Peyer's patch (tissue), 4 donors: ENCODE data around the gene CDS2. TPM values are rescaled to one million over a fixed set of nuclear protein-coding genes. Genes with fewer than 3 reads are reported as not detected.
A peak's percentile ranks its signal among the peaks of the same experiment; 100 is the strongest.
"Not testable (repeated sequence)": the region's sequence is repeated elsewhere in the genome, so short reads cannot be mapped to it uniquely, and the experiment has no call there.

ENCODE experiments used
- DNase-seq, 3 donors: peaks; one replicate each; pipeline ENCODE4 v3.0.0-alpha.2; 2017 to 2019
- H3K27ac ChIP-seq, 4 donors: fragments of 200-600 bp; sonication (generic); one replicate each; pipeline ENCODE4 v1.5.1; 2016 to 2019
- H3K27me3 ChIP-seq, 2 donors: fragments of 200-600 bp; sonication (generic); one replicate each; pipeline ENCODE4 v1.5.1; 2019
- H3K36me3 ChIP-seq, 3 donors: fragments of 200-600 bp; sonication (generic); one replicate each; pipeline ENCODE4 v1.5.1; 2016 to 2019
- H3K4me1 ChIP-seq, 4 donors: fragments of 200-600 bp; sonication (generic); one replicate each; pipeline ENCODE4 v1.5.1; 2016 to 2019
- H3K4me3 ChIP-seq, 4 donors: fragments of 200-600 bp; sonication (generic); 1 replicate in 3 of 4; 2 replicates in 1 of 4; pipeline ENCODE4 v1.5.1; 2016 to 2019; ENCODE audit warnings: mild to moderate bottlenecking in 1 of 4
- H3K9me3 ChIP-seq, 4 donors: fragments of 200-600 bp; sonication (generic); one replicate each; pipeline ENCODE4 v1.5.1; 2016 to 2019; ENCODE audit warnings: mild to moderate bottlenecking in 1 of 4
- POLR2A ChIP-seq, 2 donors: fragments of 450-650 bp; IDR thresholded peaks; one replicate each; pipeline ENCODE4 v1.5.1; 2017; ENCODE audit warnings: antibody characterized with exemption in 2 of 2, mild to moderate bottlenecking in 2 of 2, moderate library complexity in 2 of 2
- total RNA-seq, 4 donors: library from RNA; depleted of rRNA; stranded (reverse); fragments of >200 nt; gene quantifications; one replicate each; pipeline ENCODE4 v1.1.0, GENCODE V29; 2016
- TF ChIP-seq, protein P1 (sequence below), 6 experiments: fragments of 450-650 bp in 4 of 6; fragments of 200-600 bp in 2 of 6; sonication (generic) in 1 of 6; IDR thresholded peaks; one replicate each; pipeline ENCODE4 v1.5.1; 2017 to 2019; ENCODE audit warnings: antibody characterized with exemption in 6 of 6, mild to moderate bottlenecking in 3 of 6, moderate library complexity in 1 of 6

The CDS2 gene
- total RNA-seq, 4 donors from 2014 or later = 18.2 to 24.6 (median 22.2) TPM

DNA sequence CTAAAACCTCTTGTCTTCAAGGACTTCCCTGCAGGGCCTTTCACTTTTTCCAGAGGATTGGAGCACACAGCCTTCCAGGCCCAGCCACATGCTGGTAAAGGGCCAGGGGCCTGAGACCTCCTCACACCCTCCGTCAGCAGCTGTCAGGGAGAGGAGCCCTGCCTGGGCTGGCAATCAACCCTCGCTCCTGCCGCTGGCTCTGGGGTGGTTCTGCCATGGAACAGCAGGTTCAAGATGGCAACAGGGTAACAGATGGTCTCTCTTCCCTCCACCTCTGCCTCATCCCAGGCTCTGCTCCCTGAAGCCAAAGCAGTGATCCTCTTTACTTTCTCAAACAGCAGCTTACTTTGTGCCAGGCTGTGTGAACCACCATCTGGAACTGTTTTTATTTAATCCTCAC is 30.9 kb upstream of the CDS2 start:
- DNase-seq = no peak
- H3K9me3 ChIP-seq = no peaks in the 10 kb centered on the region
- H3K27me3 ChIP-seq = no peaks in the 10 kb centered on the region
- TF ChIP-seq, protein P1, sequence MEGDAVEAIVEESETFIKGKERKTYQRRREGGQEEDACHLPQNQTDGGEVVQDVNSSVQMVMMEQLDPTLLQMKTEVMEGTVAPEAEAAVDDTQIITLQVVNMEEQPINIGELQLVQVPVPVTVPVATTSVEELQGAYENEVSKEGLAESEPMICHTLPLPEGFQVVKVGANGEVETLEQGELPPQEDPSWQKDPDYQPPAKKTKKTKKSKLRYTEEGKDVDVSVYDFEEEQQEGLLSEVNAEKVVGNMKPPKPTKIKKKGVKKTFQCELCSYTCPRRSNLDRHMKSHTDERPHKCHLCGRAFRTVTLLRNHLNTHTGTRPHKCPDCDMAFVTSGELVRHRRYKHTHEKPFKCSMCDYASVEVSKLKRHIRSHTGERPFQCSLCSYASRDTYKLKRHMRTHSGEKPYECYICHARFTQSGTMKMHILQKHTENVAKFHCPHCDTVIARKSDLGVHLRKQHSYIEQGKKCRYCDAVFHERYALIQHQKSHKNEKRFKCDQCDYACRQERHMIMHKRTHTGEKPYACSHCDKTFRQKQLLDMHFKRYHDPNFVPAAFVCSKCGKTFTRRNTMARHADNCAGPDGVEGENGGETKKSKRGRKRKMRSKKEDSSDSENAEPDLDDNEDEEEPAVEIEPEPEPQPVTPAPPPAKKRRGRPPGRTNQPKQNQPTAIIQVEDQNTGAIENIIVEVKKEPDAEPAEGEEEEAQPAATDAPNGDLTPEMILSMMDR (IDR thresholded peaks at IDR 0.05) = no peak
- TF ChIP-seq POLR2A (IDR thresholded peaks at IDR 0.05) = no peak
- H3K36me3 ChIP-seq = peaks cover 0 to 30% (median 0%) of the 10 kb centered on the region in 3 donors
- H3K27ac ChIP-seq = no peak overlapping the region
- H3K4me1 ChIP-seq = no peaks in the 10 kb centered on the region
- no peak overlapping the region for H3K4me3 ChIP-seq

DNA sequence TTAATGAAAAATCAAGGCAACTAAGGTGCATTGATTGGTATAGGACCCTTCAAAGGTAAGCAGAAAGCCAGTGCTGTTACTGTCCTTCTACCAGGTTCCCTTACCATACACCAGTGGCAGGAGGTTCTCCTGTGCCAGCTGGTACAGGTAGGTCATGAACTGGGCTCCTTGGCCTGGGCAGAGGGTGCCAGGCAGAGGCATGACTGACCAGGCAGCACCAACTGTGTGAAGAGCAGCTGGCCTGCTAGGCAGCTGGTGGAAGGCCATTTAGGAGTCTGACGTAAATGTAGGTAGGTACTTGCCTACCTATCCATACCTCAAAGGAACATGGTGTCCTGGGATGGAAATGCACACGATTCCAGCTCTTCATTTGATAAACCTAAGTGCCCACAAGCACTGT is 30.3 kb upstream of the CDS2 start:
- Histone ChIP-seq H3K9me3 (no peaks in the 10 kb centered on the region), H3K27ac (no peak overlapping the region), H3K36me3 (peaks cover 0 to 32% (median 0%) of the 10 kb centered on the region in 3 donors), H3K4me1 (no peaks in the 10 kb centered on the region), H3K4me3 (no peak overlapping the region), H3K27me3 (no peaks in the 10 kb centered on the region)
- DNase-seq = no peak
- TF ChIP-seq POLR2A (IDR thresholded peaks at IDR 0.05) = no peak
- TF ChIP-seq, protein P1 (IDR thresholded peaks at IDR 0.05) = no peak

DNA sequence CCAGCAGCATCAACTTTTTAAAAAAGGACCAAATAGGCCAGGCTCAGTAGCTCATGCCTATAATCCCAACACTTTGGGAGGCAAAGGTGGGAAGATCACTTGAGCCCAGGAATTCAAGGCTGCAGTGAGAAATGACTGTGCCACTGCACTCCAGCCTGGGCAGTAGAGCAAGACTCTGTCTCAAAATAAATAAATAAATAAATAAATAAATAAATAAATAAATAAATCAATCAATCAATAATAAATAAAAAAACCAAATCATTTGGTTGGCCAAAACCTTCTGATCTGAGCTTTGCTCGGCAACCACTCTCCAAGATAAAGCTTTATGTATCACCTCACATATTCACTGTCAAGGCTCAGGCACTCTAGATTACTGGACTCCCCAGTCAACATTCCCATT is 27.8 kb upstream of the CDS2 start:
- not testable (repeated sequence) for H3K4me1 ChIP-seq, H3K4me3 ChIP-seq, H3K27ac ChIP-seq, DNase-seq, H3K9me3 ChIP-seq, H3K27me3 ChIP-seq
- H3K36me3 ChIP-seq = peaks cover 0 to 50% (median 0%) of the 10 kb centered on the region in 3 donors

DNA sequence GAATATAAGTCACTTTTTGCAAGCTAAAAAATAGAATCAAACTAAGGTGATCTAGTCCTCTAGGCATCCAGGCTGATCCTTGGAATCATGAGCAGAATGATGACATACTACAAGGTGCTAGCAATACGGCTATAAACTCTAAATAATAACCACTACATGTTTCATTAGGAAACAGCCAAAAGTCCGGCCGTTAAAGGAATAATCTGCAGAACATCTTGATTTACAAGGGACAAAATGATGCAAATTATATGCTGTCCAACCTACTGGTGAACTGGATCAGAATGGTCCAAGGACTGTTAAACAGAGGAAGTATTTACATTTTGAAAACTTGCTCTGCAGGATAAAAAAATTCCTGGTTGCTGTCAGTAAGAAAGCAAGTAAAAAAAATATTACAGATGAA is 26.9 kb upstream of the CDS2 start:
- peaks cover 0 to 59% (median 0%) of the 10 kb centered on the region in 3 donors for H3K36me3 ChIP-seq
- DNase-seq, H3K27me3 ChIP-seq, H3K9me3 ChIP-seq, H3K4me1 ChIP-seq, H3K27ac ChIP-seq, H3K4me3 ChIP-seq: not testable (repeated sequence)

DNA sequence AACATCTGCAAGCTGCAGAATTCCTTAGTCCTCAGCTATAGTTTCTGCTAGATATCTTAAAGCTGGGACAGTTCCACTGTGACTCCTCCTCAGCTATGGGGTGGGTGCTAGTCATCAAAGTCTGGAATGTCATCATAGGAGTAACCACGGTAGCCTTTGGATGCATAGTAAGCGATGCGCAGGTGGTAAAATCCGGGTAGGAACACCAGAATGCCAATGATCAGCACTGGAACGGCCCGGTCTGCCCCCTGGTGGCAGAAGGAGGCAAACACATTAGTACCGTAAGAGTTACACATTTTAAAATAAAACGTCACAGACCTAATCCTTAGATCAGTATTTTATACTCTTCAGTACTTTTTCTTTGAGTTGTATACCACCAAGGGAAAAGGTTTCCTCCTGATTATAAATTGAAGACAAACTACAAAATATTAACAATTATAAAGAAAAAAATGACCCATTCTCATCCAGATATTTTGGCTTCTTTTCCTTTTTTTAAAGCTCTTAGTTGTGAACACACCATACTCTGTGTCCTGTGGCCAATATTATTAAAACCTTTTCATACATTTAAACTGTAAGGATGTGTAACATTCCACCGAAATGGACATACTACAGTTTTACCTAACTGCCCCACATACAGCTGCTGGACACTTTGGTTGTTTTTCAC is 26.0 kb upstream of the CDS2 start:
- Histone ChIP-seq H3K4me1 (no peaks in the 10 kb centered on the region), H3K36me3 (peaks cover 0 to 68% (median 0%) of the 10 kb centered on the region in 3 donors), H3K9me3 (no peaks in the 10 kb centered on the region), H3K4me3 (no peak overlapping the region), H3K27ac (no peak overlapping the region), H3K27me3 (no peaks in the 10 kb centered on the region)
- peak; percentile 77 to 92 (median 78) for DNase-seq
- no peak for TF ChIP-seq POLR2A (IDR thresholded peaks at IDR 0.05)
- TF ChIP-seq, protein P1 (IDR thresholded peaks at IDR 0.05) = peak; percentile 77 to 96 (median 84)

DNA sequence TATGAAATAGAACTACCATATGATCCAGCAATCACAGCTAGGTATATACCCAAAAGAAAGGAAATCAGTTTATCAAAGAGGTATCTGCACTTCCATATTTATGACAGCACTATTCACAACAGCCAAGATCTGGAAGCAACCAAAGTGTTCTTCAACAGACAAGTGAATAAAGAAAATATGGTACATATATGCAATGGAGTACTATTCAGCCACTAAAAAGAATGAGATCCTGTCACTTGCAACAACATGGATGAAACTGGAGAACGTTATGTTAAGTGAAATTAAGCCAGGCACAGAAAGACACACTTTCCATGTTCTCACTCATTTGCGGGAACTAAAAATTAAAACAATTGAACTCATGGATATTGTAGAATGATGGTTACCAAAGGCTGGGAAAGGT is 22.3 kb upstream of the CDS2 start:
- no peak for TF ChIP-seq POLR2A (IDR thresholded peaks at IDR 0.05)
- TF ChIP-seq, protein P1 (IDR thresholded peaks at IDR 0.05) = no peak
- no peaks in the 10 kb centered on the region for H3K9me3 ChIP-seq
- peaks cover 0 to 82% (median 0%) of the 10 kb centered on the region in 3 donors for H3K36me3 ChIP-seq

DNA sequence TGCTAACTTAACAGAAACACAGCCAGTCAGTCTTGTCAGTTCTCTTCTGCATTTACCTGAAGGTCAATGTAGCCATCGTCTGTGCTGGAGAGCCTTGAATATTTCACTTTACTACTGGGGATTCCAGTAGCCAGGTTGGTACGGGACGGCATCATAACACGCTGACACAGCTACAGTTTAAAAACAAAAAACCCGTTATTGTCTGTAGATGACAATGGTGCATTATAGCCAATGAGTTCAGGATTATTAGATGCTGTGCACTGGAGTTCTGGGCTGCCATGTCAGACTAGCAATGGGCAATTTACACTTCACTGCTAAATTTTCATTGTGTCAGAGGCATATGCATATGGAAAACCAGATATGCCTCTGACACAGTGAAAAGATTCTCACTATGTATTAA is 17.5 kb upstream of the CDS2 start:
- no peaks in the 10 kb centered on the region for H3K27me3 ChIP-seq
- peaks cover 0 to 16% (median 7%) of the 10 kb centered on the region in 4 donors for H3K4me1 ChIP-seq
- TF ChIP-seq, protein P1 (IDR thresholded peaks at IDR 0.05) = no peak
- no peak for TF ChIP-seq POLR2A (IDR thresholded peaks at IDR 0.05)
- no peak overlapping the region for H3K27ac ChIP-seq
- no peak for DNase-seq
- H3K36me3 ChIP-seq = peaks cover 0 to 58% (median 0%) of the 10 kb centered on the region in 3 donors
- no peaks in the 10 kb centered on the region for H3K9me3 ChIP-seq
- H3K4me3 ChIP-seq = no peak overlapping the region

More for the DNA sequence above, 22.3 kb upstream of the CDS2 start:
- Histone ChIP-seq H3K4me3 (no peak overlapping the region), H3K27me3 (no peaks in the 10 kb centered on the region), H3K4me1 (peaks cover 0 to 5% (median 0%) of the 10 kb centered on the region in 4 donors), H3K27ac (no peak overlapping the region)
- no peak for DNase-seq
